Measurements from ENCODE around the gene OR2T1.
"Not testable (repeated sequence)": the region's sequence is repeated elsewhere in the genome, so short reads cannot be mapped to it uniquely, and the experiment has no call there.

DNA sequence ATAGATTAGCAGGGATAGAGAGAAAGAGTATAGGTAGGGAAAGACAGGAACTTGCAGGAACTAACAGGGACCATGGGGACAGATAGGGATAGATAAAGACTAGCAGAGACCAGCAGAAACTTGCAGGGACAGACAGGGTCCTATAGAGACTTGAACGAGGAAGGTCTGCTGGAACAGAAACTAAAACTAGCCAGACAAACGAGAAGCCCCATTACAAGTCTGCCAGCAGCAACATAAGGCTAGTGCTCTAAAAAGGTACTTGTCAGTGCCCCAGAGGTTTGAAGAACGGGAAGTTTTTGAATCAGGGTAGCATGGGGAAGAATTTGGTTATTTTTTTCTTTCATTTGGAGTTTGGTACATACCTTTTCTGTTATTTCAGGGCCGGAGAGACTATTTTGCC is 29.4 kb downstream of the OR2T1 start:
- not testable (repeated sequence) for TF ChIP-seq FOXA1, ZNF384, SUZ12 (IDR thresholded peaks at IDR 0.05)

All from HEK293T (cell line).